B cell (primary cell): ENCODE measurements around the gene WDR90.

Experiments
- EZH2 ChIP-seq: IDR thresholded peaks from 2 replicates; pipeline ENCODE4 v1.6.1; 2012; ENCODE audit warnings: borderline replicate concordance, low read depth, mild to moderate bottlenecking, moderate library complexity, low read length; ENCODE audit not compliant: insufficient read depth, poor library complexity, severe bottlenecking
- TF ChIP-seq, protein P1 (sequence below): fragments of 200-600 bp; IDR thresholded peaks from one replicate; pipeline ENCODE4 v1.8.0; 2022; ENCODE audit warnings: antibody characterized with exemption, mild to moderate bottlenecking

DNA sequence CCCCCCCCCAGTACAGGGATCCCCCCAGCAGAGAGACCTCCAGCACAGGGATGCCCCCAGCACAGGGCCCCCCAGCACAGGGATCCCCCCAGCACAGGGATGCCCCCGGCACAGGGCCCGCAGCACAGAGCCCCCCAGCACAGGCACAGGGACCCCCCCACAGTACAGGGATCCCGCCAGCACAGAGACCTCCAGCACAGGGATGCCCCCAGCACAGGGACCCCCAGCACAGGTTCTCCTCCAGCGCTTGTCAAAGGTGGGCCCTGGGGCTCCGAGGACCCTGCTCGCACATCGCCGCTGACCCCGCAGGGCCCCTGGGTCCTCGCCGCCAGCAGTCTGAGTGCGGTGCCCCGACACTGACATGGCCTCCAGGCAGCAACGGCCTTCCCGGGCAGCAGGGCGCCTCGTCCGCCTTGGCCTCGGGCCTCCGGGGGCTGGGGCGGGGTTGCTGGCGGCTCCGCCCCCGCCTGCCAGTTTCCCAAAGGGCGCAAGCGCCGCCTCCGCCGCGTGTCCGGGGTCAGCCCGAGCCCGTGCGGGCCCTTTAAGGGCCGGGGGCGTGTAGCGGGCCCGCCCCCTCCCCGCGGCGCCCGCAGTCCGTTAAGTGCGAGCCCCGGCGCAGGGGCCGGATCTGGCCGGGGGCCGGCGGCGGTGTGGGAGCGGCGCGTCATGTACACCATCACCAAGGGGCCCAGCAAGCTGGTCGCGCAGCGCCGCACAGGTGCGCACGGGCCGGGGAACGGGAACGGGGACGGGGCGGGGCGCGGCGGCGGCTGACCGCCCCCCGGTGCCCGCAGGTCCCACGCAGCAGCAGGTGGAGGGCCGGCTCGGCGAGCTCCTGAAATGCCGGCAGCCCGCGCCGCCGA is 7.6 kb upstream of the WDR90 start, which contains the start of gene MCRIP2:
- TF ChIP-seq, protein P1, sequence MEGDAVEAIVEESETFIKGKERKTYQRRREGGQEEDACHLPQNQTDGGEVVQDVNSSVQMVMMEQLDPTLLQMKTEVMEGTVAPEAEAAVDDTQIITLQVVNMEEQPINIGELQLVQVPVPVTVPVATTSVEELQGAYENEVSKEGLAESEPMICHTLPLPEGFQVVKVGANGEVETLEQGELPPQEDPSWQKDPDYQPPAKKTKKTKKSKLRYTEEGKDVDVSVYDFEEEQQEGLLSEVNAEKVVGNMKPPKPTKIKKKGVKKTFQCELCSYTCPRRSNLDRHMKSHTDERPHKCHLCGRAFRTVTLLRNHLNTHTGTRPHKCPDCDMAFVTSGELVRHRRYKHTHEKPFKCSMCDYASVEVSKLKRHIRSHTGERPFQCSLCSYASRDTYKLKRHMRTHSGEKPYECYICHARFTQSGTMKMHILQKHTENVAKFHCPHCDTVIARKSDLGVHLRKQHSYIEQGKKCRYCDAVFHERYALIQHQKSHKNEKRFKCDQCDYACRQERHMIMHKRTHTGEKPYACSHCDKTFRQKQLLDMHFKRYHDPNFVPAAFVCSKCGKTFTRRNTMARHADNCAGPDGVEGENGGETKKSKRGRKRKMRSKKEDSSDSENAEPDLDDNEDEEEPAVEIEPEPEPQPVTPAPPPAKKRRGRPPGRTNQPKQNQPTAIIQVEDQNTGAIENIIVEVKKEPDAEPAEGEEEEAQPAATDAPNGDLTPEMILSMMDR, result no peak
- no peak for TF ChIP-seq EZH2
